HepG2 (cell line): ENCODE data around the gene MAP2K6. TPM values are rescaled to one million over a fixed set of nuclear protein-coding genes. Genes with fewer than 3 reads are reported as not detected.

Source experiments
- polyA plus RNA-seq, 8 experiments: library from polyadenylated mRNA; depleted of rRNA in 3 of 8; stranded (reverse) in 7 of 8; unstranded in 1 of 8; fragments of >200 nt; fragmentation: Illumina TruSeq in 4 of 8; extraction: Trizol in 4 of 8; gene quantifications; 2 replicates each; pipeline versions ENCODE4 v1.2.1 to v1.2.3, GENCODE V29; 2011 to 2016; ENCODE audit warnings: low read depth in 4 of 8, missing spikeins in 1 of 8, mixed read lengths in 1 of 8; ENCODE audit not compliant: insufficient read depth in 1 of 8
- total RNA-seq, 5 experiments: library from RNA; depleted of rRNA; stranded (reverse); fragments of >200 nt; fragmentation: Illumina TruSeq; extraction: Trizol; gene quantifications; 2 replicates each; pipeline ENCODE4 v1.2.3, GENCODE V29; 2016; ENCODE audit warnings: low read depth in 1 of 5

MAP2K6 gene
- total and polyA plus RNA-seq, 2 of the 13 experiments (the other 11 are each of a cell fraction or from before 2014, with no cell fraction given), result 5.1 to 33.6 TPM

Other genes starting within 250 kb of the MAP2K6 start
- 0.02 TPM in 1 of 2 replicates, not detected in the other for gene ABCA10, start 185.9 kb upstream of the MAP2K6 start, total RNA-seq (2016; rRNA removed; fragmentation: Illumina TruSeq; extraction: Trizol)
- 0.08 and 0.12 TPM in 2 replicates for gene ABCA10, start 185.9 kb upstream of the MAP2K6 start, polyA plus RNA-seq (2011; rRNA removed)
- 6.0 and 10.1 TPM in 2 replicates for gene ABCA5, start 87.6 kb upstream of the MAP2K6 start, total RNA-seq (2016; rRNA removed; fragmentation: Illumina TruSeq; extraction: Trizol)
- gene ABCA5, start 87.6 kb upstream of the MAP2K6 start, polyA plus RNA-seq (2011; rRNA removed), result 9.7 and 12.2 TPM in 2 replicates